Chondrocyte (in vitro differentiated cells): Measurements from ENCODE around the gene SAP25. TPM values are rescaled to one million over a fixed set of nuclear protein-coding genes. Genes with fewer than 3 reads are reported as not detected.

Source experiments
- DNase-seq: peaks from one replicate; pipeline ENCODE4 v3.0.0; 2021; ENCODE audit warnings: mixed read lengths, low spot score
- H3K27ac Mint-ChIP-seq: one replicate; pipeline ENCODE4 v1.8.0; 2021; ENCODE audit warnings: mild to moderate bottlenecking, moderate library complexity, mixed read lengths; ENCODE audit not compliant: unreplicated experiment
- H3K27me3 Mint-ChIP-seq: 2 replicates; pipeline ENCODE4 v1.8.0; 2021; ENCODE audit warnings: low read depth, mixed read lengths
- H3K36me3 Mint-ChIP-seq: 2 replicates; pipeline ENCODE4 v1.8.0; 2021; ENCODE audit warnings: low read depth, mixed read lengths
- H3K4me1 Mint-ChIP-seq: 2 replicates; pipeline ENCODE4 v1.8.0; 2021; ENCODE audit warnings: low read depth, mild to moderate bottlenecking, mixed read lengths
- H3K4me3 Mint-ChIP-seq: one replicate; pipeline ENCODE4 v1.8.0; 2021; ENCODE audit warnings: mild to moderate bottlenecking, moderate library complexity, mixed read lengths; ENCODE audit not compliant: unreplicated experiment
- H3K9me3 Mint-ChIP-seq: 2 replicates; pipeline ENCODE4 v1.8.0; 2021; ENCODE audit warnings: low read depth, mixed read lengths
- CTCF ChIP-seq: fragments of 200-600 bp; sonication (generic); IDR thresholded peaks from 2 replicates; pipeline ENCODE4 v1.5.0; 2021; ENCODE audit warnings: antibody characterized with exemption, mild to moderate bottlenecking, moderate library complexity
- total RNA-seq: library from RNA; stranded (reverse); gene quantifications from 3 replicates; pipeline ENCODE4 v1.2.1, GENCODE V29; 2021

SAP25 gene
- total RNA-seq, 1 donor from 2014 or later, result 0.70 TPM

DNA sequence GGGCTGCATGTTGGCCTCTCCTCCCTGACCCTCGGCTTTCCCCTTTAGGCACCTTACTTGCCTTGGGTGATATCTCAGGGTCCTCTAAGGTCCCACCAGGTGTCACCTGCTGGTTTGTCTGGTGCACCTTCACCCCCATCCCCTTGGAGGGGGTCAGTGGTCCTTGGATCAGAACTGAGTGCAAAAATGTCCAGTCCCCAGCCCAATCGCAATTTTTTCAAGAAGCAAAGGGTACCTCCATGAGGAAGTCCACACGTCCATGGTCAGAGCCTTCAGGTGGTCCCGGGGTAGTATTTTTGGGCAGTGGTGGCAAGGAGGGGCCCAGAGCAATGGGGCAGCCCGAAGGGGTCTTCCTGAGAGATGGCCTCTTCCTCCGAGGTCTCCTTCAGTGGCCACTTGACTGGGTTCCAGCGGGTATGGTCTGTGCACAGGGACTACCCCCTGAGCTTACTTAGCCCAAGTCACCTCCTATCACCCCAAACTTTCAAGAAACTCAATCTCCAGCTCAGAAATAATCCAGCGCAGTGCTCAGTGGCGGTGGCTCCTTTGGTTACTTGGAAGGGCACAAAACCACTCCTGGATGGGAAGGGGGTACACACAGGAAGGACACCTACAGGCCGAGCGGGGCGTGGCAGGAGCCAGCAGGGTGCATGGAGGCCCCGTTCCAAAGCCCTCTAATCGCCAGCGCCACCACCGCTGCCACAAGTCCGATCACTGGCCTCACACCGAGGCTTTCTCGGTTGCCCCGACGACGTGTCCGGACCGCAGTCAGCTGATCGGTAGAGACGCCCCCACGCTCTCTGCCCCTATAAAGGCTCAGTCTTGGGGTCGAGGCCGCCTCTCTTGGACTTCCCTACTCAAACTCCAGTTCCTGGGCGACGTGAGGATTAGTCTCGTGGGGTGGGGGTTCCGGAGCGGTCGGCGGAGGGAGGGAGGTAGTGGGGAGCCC is 4.5 kb downstream of the SAP25 start:
- TF ChIP-seq CTCF, result peak; percentile 64
- no peak overlapping the region for H3K27ac Mint-ChIP-seq
- H3K27me3 Mint-ChIP-seq, result no peaks in the 10 kb centered on the region
- H3K36me3 Mint-ChIP-seq, result no peaks in the 10 kb centered on the region
- peak overlapping the region; percentile 45 for H3K4me3 Mint-ChIP-seq
- DNase-seq, result no peak
- H3K4me1 Mint-ChIP-seq, result peaks cover 3% of the 10 kb centered on the region
- no peaks in the 10 kb centered on the region for H3K9me3 Mint-ChIP-seq

GRCh38 chr7:100568176-100568895 is 5.4 kb downstream of the SAP25 start:
- H3K9me3 Mint-ChIP-seq, result no peaks in the 10 kb centered on the region
- no peak for TF ChIP-seq CTCF
- no peak for DNase-seq
- H3K4me3 Mint-ChIP-seq, result no peak overlapping the region
- peaks cover 3% of the 10 kb centered on the region for H3K4me1 Mint-ChIP-seq
- H3K27ac Mint-ChIP-seq, result no peak overlapping the region
- H3K36me3 Mint-ChIP-seq, result peaks cover 1% of the 10 kb centered on the region
- H3K27me3 Mint-ChIP-seq, result no peaks in the 10 kb centered on the region

- no peak for DNase-seq
- Mint-ChIP-seq H3K4me1 (peaks cover 3% of the 10 kb centered on the region), H3K27me3 (no peaks in the 10 kb centered on the region), H3K4me3 (no peak overlapping the region), H3K27ac (no peak overlapping the region), H3K9me3 (no peaks in the 10 kb centered on the region), H3K36me3 (peaks cover 1% of the 10 kb centered on the region)
- no peak for TF ChIP-seq CTCF
Observed at GRCh38 chr7:100567751-100568175, 5.9 kb downstream of the SAP25 start.

DNA sequence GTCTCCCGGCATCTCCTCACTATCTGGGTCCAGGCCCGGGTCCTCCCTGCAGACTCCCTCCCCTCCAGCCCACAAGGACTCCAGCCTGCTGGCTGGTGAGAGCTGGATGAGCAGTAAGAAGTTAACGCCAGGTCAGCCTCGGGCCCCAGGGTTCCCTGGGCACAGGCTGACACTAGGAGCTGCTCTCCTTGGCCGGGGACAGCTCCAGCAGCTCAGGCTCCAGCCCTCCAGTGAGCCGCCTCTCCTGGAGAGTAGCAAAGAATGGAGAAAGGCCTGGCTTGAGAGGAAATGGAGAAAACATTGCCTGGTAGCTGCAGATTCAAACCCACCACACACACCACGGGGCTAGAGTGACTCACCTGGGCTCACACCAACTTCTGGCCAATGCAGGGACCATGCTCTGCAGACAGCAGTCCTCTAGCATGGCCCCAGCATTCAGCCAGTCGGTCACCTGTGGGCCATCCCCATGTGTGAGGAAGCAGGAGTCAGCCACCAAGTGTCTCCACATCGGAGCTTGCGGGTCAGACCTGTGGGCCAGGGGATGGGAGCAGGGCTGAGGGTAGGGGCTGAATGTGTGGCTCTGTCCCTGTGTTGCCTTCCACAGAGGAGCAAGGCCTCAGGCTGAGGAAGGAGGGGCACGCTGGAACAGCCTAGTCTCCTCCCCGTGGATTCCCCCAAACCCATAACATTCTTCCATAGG is 6.5 kb downstream of the SAP25 start:
- Mint-ChIP-seq H3K27me3 (no peaks in the 10 kb centered on the region), H3K4me3 (no peak overlapping the region), H3K9me3 (no peaks in the 10 kb centered on the region), H3K4me1 (peaks cover 3% of the 10 kb centered on the region), H3K27ac (no peak overlapping the region), H3K36me3 (peaks cover 1% of the 10 kb centered on the region)
- TF ChIP-seq CTCF, result no peak
- no peak for DNase-seq

DNA sequence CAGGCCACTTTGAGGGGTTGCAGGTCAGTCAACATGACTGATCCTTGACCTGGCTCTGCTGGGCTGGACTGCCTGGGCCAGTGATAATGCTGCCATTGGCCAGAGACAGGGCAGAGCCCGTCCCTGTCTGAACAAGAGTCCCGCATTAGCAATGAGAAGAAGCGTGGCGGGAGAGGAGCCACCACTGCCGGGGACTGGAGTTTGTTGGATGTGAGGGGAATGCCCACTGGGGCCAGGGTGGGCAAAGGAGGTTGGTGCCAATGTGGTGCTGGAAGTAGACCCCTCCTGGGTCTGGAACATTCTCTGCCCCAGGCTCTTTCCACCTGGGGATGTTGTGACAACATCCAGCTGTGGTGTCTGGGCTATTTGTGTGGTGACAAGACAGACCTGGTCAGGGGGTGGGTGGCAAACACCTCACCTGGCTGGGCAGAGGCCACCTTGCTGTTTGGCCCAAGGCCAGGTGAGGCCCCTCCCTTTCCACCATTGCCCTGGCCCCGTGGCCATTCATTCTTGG is 7.6 kb downstream of the SAP25 start:
- Mint-ChIP-seq H3K27ac (no peak overlapping the region), H3K27me3 (no peaks in the 10 kb centered on the region), H3K36me3 (peaks cover 1% of the 10 kb centered on the region), H3K9me3 (no peaks in the 10 kb centered on the region), H3K4me1 (peaks cover 3% of the 10 kb centered on the region), H3K4me3 (no peak overlapping the region)
- DNase-seq, result no peak
- TF ChIP-seq CTCF, result no peak
